NCI-H526 treated with DMSO at 0.1 percent for 48 hours (cell line): ENCODE measurements around the gene PRR33.
"Not testable (repeated sequence)": the region's sequence is repeated elsewhere in the genome, so short reads cannot be mapped to it uniquely, and the experiment has no call there.

ENCODE experiments used
- DNase-seq: peaks from one replicate; lab custom pipeline; 2025; lab: John Stamatoyannopoulos, UW

Gene PRR33

DNA sequence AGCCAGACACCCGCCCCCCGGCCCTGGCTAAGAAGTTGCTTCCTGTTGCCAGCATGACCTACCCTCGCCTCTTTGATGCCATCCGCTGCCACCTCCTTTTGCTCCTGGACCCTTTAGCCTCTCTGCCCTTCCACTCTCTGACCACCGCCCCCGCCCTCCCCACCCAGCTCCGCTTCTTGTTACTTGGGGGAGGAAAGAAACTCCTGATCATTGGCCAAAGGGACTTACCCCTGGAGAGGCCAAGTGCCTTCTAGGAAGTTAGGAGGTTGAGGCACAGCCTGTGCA, at the start of gene PRR33:
PRR33 (minus strand) TSS at position 65 of the 285 bp plus-strand sequence. CDS start 1,311 bp downstream, outside the sequence.
- no peak for DNase-seq

DNA sequence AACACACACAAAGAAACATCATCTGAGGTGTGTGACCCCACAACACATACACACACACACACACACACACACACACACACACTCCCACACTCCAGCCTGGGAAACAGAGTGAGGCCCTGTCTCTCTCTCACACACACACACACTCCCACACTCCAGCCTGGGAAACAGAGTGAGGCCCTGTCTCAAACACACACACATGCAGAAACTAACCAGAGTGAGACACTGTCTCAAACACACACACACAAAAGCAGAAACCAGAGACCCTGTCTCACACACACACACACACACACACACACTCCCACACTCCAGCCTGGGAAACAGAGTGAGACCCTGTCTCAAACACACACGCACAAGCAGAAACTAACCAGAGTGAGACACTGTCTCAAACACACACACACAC, 48.1 kb upstream of the PRR33 start:
- not testable (repeated sequence) for DNase-seq

DNA sequence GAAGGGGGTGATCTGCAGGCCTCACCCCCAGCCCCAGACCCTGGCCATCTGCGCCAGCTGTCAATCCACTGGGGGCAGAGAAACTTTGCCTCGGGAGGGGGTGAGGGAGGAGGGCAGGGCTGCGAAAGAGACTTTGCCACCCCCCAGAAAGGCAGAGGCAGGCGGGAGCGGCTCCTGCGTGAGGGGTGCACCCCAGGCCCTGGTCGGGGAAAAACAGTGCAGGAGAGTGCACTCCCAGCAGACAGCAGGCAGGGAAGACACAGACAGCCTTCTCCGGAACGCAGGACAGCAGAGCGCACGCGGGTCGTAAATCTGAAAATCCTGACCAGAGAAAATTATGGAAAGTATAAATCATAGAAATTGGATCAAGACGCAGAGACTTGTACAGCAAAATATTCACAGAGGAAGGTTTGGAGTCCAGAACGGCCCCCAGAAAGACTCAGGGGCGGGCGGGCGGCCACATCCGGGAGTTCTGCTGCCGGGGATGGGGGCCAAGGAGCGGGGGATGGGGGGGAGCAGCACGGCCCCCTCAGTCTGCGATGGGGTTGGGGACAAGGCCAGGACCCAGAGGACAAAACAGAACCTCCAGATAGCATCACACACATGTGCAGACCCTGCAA, 47.4 kb upstream of the PRR33 start:
- DNase-seq = no peak

DNA sequence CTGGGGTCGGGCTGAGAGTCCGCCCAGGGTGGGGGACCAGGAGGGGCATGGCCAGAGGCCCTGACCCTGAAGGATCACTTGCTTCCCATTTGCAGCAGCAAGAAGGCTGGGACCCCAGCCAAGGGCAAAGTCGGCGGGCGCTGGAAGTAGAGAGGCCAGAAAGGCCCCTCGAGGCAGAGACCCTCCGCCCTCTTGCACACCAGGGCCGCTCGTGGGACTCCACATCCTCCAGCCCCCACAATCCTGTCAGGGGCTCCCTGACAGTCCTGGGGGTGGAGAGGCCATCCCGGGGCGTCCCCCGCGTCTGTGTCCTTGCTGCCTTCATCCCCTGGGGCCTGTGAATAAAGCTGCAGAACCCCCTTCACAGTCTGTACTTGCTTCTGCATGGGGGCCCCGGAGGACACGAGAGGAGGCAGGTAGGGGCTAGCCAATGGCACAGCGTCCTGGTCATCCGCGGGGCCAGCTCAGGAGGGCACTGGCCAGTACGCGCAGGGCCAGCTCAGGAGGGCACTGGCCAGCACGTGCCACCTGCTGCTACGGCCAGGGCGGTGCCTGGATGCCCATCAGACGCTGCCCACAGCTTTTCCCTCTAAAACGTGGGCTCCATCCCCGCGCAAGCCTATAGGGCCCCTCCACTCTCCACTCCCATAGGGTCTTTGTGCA, 46.8 kb upstream of the PRR33 start:
- no peak for DNase-seq

DNA sequence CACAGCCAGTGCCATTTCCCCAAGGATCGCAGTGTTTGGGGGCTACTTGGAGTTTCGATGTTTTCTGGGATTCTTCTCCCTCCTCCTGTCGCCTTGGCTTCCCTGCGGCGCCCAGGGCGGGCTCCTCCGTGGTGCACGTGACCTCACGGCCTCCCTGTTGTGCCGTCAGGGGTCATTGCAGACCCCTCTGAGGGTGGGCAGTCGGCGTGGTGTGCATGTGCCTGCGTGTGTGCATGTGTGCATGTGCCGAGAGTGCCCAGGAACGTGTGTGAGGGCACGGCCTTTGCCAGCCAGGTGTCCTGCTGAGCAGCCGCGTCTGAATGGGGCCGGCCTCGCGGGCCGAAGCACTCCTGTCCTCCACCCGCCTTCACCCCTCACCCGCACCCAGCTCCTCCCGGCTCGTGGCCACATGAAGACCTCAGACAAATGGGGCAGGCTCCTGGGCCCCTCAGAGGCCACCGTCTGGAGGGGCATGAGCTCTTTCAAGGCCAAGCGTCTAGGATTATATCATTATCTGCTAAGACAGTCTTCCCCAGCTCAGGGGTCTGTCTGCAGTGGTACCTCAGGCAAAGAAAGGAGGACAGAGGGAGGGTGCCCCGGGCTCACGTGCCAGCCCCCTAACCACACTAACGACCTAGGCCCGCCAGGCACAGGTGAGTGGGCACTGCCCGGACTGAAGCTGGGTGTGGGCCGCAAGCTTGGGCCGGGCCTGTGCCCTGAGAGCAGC, 46.1 kb upstream of the PRR33 start:
- no peak for DNase-seq

DNA sequence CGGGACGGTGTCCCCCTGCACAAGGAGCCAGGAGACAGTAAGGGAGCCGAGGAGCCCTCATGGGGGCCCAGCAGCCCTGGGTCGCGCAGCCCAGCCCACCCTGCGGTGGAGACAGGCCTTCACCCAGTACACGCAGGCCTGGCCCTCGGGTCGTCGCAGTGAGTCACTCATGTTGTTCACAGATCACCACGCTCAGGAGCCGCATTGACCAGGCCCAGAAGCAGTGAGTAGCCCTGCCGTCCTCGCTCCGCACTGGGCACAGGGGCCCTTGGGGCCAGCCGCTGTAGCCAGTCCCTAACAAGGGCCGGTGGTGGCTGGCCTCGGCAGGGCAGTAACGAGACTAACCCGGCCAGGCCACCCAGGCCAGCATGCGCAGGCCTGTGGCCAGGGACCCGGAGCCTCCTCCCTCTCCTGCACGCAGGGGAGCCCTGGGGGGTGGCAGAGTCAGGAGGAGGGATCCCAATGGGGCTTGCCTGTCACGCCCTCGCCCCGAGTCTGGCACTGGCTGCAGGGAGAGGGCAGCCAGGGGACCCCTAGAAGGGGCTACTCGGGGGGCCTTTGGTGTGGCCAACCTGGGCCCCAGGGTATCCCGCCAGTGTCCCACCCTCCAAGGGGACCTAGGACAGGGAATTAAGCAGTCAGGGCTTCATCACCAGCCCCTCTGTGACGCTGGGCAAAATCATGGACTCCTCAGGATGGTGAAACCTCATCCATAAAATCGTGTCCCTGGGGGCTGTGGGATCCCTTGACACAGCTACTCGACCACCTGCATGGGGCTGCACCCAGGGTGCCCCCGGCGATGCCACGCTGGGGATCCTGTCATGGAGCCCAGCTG, 45.3 kb upstream of the PRR33 start:
- no peak for DNase-seq

DNA sequence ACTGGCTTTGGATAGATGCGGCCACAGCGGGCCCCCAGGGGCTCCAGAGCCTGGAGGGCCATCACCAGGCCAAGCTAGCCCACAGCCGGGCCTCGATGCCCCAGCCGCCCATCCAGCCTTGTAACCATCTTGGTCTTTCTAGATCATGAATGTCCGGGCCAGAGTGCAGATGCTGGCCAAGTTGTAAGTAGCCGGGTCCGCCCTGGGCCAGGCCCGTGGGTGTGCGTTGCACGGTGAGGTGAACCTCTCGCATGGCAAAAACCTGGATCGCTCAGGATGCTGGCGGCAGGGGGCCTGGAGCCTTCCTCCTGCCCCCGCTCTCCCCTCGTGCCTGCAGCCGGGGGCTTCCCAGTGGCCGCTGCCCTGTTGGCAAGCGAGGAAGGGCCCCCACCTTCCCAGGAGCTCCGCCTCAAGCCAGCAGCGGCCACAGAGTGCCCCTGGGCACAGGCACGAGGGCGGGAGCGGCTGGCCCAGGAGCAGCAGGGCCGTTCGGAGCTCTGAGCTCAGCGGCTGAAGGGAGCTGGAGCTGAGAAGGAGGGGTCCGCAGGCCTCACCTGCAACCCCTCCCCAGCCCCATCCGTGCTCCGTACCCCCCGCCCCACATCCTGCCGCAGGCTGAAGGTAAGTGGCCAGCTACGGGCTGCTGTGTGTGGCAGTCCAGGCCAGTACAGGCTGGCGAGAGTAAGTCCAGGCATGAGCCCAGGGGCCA, 44.5 kb upstream of the PRR33 start:
- no peak for DNase-seq

DNA sequence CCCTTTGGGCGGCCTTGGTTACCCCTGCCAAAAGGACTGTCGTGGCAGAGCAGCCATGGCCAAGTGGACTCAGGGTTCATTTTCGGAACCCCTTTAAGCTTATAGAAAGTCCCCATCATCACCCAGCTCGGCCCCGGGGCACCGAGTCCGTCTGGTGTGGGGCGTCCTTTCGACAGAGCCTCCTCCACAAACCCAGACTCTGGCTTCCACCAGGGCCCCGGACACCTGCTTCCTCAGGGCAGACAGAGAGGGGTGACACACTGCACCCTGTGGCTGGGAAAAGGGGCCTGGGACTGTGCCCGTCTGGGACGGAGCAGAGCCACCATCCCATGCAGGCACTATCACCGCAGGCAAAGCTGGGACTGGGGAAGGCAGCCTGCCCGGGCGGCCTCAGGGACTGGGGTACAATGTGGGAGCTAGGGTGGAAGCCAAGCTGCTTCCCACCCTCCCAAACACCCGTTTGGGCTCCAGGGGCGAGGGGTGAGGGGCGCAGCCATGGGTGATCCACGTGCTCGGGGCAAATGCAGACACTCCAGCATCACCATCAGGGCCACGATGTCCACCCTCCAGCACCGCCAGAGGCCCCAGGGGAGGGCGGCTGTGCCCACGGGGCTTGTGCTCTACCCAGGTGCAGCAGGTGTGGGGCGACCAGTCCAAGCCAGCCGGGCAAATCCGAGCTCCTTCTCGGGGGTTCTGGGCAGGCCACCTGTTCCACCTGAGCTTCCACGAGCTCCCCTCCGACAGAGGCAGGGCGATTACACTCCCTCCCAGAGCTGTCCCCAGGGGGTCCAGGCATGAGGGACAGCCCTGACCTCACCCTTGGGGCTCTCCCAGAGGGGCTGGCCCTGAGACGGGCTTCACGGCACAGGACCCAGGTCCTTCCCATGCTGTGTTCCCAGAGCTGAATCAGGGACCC, 43.7 kb upstream of the PRR33 start:
- no peak for DNase-seq

DNA sequence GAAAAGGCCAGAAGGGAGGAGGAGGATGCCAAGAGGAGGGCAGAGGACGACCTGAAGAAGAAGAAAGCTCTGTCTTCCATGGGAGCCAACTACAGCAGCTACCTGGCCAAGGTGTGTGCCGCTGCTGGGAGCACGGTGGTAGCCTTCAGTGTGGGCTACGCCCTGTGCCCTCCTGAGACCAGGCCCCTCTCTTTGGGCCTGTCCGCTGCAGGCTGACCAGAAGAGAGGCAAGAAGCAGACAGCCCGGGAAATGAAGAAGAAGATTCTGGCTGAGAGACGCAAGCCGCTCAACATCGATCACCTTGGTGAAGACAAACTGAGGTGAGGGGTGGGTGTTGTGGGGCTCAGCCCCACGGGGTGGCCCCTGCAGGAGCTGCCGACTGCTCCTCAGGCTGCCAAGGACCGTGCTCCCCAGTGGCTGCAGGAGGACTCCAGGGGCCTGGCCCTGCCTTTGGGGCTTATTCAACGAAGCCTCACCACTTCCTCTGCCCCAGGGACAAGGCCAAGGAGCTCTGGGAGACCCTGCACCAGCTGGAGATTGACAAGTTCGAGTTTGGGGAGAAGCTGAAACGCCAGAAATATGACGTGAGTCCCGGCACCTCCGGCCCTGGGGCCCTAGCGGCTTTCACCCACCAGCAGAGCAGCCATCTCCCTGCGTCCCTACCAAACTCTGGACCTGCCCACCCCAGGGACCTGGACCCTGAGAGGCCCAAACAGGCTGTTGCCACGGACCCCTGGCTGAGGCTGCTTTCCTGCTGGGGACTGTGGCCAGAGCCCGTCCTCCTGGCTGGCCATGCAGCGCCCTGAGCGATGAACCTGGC, 42.9 kb upstream of the PRR33 start:
- no peak for DNase-seq

DNA sequence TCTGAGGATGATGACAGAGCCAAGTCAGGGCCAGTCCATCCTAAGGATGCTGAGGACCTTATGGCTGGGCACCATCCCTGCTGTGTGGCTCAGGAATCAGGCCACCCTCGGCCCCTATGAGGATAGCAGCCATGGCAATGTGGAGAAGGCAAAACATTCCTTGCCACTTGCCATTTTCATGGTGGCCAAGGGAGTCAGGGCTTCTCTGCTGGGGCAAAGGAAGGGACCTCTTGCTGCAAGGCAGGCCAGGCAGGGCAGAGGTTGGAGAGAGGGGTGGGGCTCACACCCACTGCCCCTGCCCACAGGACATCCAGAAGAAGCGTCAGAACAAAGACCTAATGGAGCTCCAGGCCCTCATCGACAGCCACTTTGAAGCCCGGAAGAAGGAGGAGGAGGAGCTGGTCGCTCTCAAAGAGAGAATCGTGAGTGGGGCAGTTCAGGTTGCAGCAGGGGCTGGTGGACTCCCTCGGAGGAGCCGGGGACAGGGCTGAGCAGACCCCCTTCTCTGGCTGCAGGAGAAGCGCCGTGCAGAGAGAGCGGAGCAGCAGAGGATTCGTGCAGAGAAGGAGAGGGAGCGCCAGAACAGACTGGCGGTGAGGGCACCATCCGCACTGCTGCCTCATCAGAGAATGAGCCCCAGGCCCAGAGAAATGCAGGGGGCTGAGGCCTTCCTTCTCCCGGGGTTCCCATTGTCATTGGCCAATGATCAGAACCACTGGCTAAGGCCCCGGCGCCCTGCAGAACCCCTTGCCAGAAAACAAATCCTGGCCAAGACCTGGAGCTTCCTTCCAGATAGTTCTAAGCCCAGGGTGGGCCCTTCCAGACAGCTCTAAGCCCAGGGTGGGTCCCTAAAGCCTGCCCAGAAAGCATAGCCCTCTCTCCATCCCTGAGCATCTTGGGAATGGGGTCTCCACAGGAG, 42.0 kb upstream of the PRR33 start:
- no peak for DNase-seq

DNA sequence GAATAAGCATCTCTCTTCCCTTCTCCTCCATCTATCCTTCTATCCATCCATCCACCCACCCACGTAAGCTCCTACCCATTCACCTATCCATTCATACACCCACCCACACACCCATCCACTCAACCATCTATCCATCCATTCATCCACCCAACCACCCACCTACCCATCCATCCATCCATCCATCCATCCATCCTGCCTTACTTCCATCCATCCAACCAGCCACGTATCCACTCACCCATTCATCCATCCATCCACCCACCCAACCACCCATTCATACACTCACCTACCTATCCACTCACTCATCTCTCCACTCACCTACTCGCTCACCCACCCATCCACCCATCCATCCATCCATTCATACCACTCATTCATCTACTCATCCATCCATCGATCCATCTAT, 41.0 kb upstream of the PRR33 start:
- no peak for DNase-seq

DNA sequence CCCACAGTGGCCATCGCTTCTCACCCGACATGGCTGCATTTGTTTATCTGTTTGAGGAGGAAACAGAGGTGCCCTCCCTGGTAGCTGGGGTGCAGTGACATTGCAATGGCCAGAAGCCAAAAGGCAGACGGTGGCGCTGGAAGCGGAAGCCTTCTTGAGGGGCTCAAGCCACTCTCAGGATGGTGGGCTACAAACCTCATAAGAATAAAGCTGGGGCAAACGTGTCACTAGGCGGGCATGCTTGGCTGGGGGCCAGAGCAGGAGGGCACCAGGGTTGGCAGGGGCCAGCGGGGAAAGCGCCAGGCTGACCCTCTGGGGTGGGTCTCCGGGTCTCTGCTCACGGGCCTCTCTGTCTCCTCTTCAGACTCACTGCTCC, 40.4 kb upstream of the PRR33 start:
- DNase-seq = no peak

DNA sequence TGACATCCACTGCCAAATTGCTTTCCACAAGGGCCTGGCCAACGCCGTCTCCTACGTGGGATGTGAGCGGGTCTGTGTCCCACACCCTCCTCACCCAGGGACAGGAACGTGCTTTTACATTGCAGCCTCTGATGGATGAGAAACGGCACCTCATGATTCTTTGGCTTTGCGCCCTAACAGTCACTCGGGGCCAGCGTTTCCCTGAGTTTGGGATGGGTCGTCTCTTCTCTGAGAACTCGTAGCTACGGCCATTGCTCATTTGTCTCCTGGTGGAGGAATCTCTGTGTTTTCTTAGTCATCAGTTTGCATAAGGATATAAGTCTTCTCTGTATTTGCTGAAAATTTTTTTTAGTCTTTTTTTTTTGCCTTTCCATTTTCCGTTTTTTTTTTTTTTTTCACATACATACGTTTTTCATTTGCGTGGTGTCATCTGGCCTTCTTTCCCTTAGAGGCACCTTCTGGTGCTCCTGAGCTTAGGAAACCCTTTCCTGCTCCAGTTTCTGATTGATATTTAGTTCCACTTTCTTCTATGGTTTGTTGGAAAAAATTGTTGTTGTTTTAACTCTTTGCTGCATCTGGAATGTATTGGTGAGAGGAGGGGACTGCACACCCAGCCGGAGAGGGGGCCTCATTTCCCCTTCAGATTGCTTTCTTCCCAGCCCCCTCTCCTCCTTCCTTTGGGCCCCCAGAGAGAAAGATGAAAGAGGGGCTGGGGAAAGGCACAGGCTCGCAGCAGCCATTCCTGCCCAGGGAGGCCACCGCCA, 39.8 kb upstream of the PRR33 start:
- no peak for DNase-seq

DNA sequence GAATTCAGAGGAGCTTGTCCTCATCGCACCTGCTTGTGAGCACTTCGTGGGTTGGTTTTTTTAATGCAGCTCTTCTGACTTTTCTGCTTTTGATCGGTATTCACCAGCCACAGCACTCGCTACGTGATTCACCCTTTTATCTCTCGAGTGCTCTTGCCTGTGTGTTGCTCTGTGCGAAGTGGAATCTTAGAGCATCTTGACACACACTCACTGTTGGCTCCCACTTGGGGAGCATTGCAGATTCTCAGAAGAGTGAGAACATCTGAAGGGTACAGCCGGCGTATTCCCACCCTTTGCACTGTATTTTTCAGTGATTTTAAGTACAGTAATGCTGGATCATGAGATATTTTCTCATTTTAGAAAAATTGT, 38.8 kb upstream of the PRR33 start:
- DNase-seq = no peak

DNA sequence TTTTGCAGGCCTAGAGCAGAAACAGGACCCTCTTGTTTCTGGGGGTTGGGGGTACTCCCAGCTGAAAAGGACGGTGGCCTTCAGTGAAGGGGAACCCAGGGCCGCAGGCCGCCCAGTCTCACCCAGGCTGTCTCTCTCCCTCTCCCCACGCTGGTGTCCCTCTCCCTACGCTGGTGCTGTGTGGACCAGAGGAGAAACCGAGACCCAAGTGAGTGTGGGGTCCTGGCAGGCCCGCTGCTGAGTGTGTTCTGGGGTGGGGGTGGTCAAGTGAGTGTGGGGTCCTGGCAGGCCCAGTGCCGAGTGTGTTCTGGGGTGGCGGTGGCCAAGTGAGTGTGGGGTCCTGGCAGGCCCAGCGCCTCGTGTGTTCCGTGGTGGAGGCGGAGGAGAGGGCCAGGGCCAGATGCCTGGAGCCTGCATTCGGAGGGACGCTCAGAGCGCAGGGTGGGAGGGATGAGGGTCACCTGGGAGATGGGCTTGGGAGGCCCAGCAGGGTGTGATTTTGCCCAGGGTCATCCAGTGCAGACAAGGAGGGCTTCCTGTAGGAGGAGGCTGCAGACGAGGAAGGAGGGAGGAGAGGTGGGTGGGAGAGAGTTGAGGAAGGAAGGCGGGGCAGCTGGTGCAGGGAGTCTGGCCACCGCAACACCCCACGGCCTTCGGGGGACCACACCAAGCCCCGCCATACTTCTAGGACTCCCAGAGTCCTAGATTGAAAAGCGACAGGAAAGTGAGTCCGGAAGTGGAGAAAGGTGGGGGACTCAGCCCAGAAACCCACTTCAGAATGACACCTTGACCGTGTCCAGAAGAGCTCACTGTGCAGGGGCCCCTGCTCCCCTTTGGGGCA, 38.1 kb upstream of the PRR33 start:
- DNase-seq = no peak

DNA sequence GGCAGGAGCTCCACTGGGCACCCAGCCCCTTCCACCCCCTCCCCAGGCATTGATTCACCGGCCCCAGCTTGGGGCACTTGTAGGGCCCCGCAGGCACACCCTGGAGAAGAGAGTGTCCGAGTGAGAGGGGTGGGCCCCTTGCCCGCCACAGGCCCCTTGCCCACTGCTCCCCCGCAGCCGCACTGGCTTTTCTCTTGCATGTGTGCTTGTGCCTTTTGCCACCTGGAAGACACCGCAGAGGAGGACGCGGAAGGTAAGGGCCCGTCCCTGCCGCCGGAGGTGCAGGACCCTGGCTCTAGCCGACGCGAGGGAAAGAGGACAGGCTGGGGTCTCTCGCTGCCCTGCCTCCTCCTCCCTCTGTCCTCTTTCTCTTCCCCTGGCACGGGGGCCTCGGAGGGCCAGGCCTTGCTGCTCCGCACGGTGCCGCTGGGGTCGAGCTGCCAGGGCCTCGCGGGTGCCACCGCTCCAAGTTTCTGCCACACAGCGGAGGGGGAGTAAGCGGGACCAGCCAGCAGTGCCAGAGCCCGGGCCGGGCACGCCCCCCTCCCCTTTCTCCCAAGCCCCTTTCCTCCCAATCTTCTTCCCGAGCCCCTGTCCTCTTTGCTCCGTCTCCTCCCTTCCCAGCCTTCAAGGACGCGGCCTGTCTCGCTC, 37.3 kb upstream of the PRR33 start:
- no peak for DNase-seq

DNA sequence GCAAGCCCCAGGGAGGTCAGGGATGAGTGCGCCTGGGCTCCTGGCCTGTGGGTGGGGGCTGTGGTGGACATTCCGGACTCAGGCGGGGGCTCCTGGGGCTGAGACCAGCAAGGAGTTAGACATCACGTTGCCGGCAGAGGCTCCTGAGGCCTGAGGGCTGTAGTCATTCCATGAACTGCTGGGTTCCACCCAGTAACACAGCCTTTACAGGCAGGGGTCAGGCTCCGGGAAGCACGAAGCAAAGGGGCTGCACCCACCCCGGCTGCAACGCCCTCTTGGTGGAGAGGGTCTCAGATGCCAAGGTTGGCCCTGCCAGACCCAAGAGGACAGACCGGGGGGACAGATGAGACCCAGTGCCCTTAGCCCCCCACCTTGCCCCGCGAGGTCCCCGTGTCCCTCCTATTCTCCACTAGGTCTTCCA, 36.8 kb upstream of the PRR33 start:
- DNase-seq = no peak
